ENCODE data around the gene SUGCT. TPM values are rescaled to one million over a fixed set of nuclear protein-coding genes. Genes with fewer than 3 reads are reported as not detected.

The SUGCT gene
- total RNA-seq, 2 experiments from 2014 or later: not detected

- no peaks in the 10 kb centered on the region for H3K9me2 ChIP-seq (ENCODE audit: insufficient read depth, low read length)
- no TSS peak for BruUV-seq (replicated peaks)
- H4K20me1 ChIP-seq (ENCODE audit: insufficient read depth, low read length): no peaks in the 10 kb centered on the region
- no peaks in the 10 kb centered on the region for H3K4me1 ChIP-seq (ENCODE audit: insufficient read depth, low read length, poor library complexity, severe bottlenecking)
- intact Hi-C loops (cut with micrococcal nuclease; ENCODE audit: unreplicated experiment): no loop called here
- H3K9me3 ChIP-seq (ENCODE audit: low read length): no peaks in the 10 kb centered on the region
- ChIA-PET CTCF (ENCODE audit: unreplicated experiment) (no interaction called here), POLR2A (interaction anchor here (0.6 to 1.0 kb wide), 2 partner anchors 34 to 42 kb away, joined by 3 read pairs; no protein-coding TSS in a partner anchor)
- DNase-seq (ENCODE audit: low spot score): no peak
- no peak overlapping the region for H3K27ac ChIP-seq (ENCODE audit: low read depth, low read length, poor library complexity, severe bottlenecking)
- H3K36me3 ChIP-seq (ENCODE audit: insufficient read depth, low read length): no peaks in the 10 kb centered on the region
- no peak overlapping the region for H3K4me2 ChIP-seq (ENCODE audit: low read length)
- H2AFZ ChIP-seq (ENCODE audit: low read length): no peak overlapping the region
- no peaks in the 10 kb centered on the region for H3K79me2 ChIP-seq (ENCODE audit: insufficient read depth, low read depth, low read length)
- H3K4me3 ChIP-seq (ENCODE audit: low read depth, low read length, poor library complexity, severe bottlenecking): no peak overlapping the region
- no peak for TF ChIP-seq EZH2phosphoT487 (IDR thresholded peaks at IDR 0.05; ENCODE audit: borderline replicate concordance, low read depth, low read length)
- no peak for TF ChIP-seq CTCF (conservative IDR thresholded peaks at IDR 0.05; ENCODE audit: low read length)
These were observed 745.2 kb downstream of the SUGCT start for GRCh38 chr7:40879941-40880543.

- no TSS peak for BruUV-seq (replicated peaks)
- POLR2A ChIA-PET: interaction anchor here (0.6 to 1.0 kb wide), 2 partner anchors 35 to 42 kb away, joined by 3 read pairs; no protein-coding TSS in a partner anchor
- intact Hi-C loops (cut with micrococcal nuclease; ENCODE audit: unreplicated experiment): no loop called here
These were observed 745.8 kb downstream of the SUGCT start for GRCh38 chr7:40880581-40880980.

More at GRCh38 chr7:40880581-40880980, 745.8 kb downstream of the SUGCT start:
- Histone ChIP-seq H3K4me1 (ENCODE audit: insufficient read depth, low read length, poor library complexity, severe bottlenecking) (no peaks in the 10 kb centered on the region), H3K4me3 (ENCODE audit: low read depth, low read length, poor library complexity, severe bottlenecking) (no peak overlapping the region), H3K4me2 (ENCODE audit: low read length) (no peak overlapping the region), H2AFZ (ENCODE audit: low read length) (no peak overlapping the region), H3K79me2 (ENCODE audit: insufficient read depth, low read depth, low read length) (no peaks in the 10 kb centered on the region), H3K27ac (ENCODE audit: low read depth, low read length, poor library complexity, severe bottlenecking) (no peak overlapping the region), H3K36me3 (ENCODE audit: insufficient read depth, low read length) (no peaks in the 10 kb centered on the region), H3K9me3 (ENCODE audit: low read length) (no peaks in the 10 kb centered on the region), H4K20me1 (ENCODE audit: insufficient read depth, low read length) (no peaks in the 10 kb centered on the region), H3K9me2 (ENCODE audit: insufficient read depth, low read length) (no peaks in the 10 kb centered on the region)
- CTCF ChIA-PET (ENCODE audit: unreplicated experiment): no interaction called here
- no peak for DNase-seq (ENCODE audit: low spot score)
- TF ChIP-seq CTCF (conservative IDR thresholded peaks at IDR 0.05; ENCODE audit: low read length) (no peak), EZH2phosphoT487 (IDR thresholded peaks at IDR 0.05; ENCODE audit: borderline replicate concordance, low read depth, low read length) (no peak)

Measured in OCI-LY7 (cell line).